GM12875 (cell line): ENCODE measurements around the gene IRX2.

Experiments
- H3K4me3 ChIP-seq: one replicate; pipeline ENCODE4 v1.5.1; 2011; ENCODE audit warnings: low read depth, low read length, control low read depth
- CTCF ChIP-seq: IDR thresholded peaks from 2 replicates; pipeline ENCODE4 v1.5.1; 2011; ENCODE audit warnings: low read depth, mild to moderate bottlenecking, control low read depth, inconsistent platforms, low read length, moderate library complexity, borderline replicate concordance; ENCODE audit not compliant: insufficient read depth

Gene IRX2

GRCh38 chr5:2779459-2779858 is 28.0 kb upstream of the IRX2 start:
- no peak overlapping the region for H3K4me3 ChIP-seq
- TF ChIP-seq CTCF, result no peak

- H3K4me3 ChIP-seq, result no peak overlapping the region
- no peak for TF ChIP-seq CTCF
These were observed 25.1 kb upstream of the IRX2 start for GRCh38 chr5:2776337-2777302.

GRCh38 chr5:2773327-2773726 is 21.9 kb upstream of the IRX2 start:
- TF ChIP-seq CTCF, result no peak
- H3K4me3 ChIP-seq, result no peak overlapping the region

- H3K4me3 ChIP-seq, result no peak overlapping the region
- TF ChIP-seq CTCF, result no peak
These were observed 15.6 kb upstream of the IRX2 start for GRCh38 chr5:2767089-2767488.

GRCh38 chr5:2764581-2764980 is 13.1 kb upstream of the IRX2 start:
- H3K4me3 ChIP-seq, result no peak overlapping the region
- TF ChIP-seq CTCF, result no peak

- H3K4me3 ChIP-seq, result no peak overlapping the region
- TF ChIP-seq CTCF, result no peak
These were observed 12.0 kb upstream of the IRX2 start for GRCh38 chr5:2763533-2763794.

GRCh38 chr5:2762744-2763532 is 11.5 kb upstream of the IRX2 start:
- no peak for TF ChIP-seq CTCF
- H3K4me3 ChIP-seq, result no peak overlapping the region
